ENCODE results near the gene TBXA2R.

Gene TBXA2R

DNA sequence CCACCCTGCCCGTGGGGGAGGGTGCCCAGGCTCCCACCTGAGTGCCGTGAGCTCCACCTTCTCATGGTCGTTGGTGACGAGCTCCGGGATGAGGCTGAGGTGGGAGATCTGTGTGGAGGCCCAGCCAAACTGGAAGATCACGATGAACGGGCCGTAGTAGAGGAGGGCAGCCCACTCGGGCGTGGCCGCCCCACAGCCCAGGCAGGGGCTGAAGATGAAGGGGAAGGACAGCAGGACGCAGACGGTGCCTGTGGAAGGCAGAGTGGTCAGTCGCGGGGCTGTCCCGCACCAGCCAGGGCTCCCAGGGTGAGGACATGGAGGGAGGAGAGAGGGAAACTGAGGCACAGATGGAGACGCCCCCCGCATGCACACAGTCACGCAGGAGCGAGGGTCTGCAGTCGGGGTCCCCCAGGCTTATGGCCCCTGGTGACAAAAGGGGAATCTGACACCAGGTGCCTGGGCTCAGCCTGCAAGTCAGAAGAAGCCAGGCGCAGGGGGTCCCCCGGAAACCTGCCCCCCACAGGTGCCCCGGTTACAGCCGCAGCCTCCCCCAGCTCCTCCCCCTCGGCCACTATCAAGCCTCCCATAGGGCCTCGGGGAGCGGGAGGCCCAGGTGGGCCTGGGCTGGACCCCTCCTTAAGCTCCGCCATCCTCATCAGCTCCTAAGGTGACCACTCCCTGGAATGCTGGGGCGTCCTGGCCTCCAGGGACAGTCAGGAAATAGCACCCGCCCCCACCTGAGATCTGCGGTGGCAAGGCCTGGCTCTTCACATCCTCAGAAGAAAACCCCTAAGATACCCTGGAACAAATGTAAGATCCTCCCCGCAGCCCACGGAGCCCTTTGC is 55.5 kb downstream of the TBXA2R start:
- DNase-seq = no peak

DNA sequence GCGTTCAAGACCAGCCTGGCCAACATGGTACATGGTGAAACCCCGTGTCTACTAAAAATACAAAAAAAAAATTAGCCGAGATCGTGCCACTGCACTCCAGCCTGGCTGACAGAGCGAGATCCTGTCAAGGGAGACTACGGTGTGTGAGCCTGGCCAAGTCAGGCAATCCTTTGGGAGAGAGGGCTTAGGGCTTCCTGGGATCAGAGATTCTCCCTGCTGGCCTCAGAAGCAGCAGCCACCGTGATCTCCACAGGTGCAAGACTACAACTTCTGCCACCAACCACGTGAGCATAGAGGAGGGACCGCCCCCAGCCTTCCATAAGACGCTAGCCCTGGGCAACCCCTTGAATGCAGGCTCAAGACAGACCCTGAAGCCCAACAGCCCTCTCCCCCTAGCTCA is 56.9 kb downstream of the TBXA2R start:
- DNase-seq = no peak

DNA sequence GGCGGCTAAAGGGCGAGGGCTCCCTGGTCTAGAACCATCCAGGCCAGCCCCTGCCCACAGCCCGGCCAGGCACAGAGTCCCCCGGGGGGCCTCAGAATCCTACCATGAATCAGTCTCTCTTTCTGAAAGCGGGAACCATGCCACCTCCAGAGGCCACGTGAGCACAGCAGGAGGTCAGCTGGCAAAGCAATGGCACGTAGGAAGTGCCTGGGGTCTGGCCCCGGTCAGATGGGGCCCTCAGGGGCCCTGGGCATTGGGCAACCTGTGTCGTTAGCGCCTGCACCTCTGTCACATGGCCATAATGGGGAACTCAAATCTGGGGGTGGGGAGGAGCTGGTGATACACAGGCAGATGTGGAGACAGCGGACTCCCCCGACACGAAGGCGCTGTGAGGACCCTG is 58.1 kb downstream of the TBXA2R start:
- DNase-seq = no peak

DNA sequence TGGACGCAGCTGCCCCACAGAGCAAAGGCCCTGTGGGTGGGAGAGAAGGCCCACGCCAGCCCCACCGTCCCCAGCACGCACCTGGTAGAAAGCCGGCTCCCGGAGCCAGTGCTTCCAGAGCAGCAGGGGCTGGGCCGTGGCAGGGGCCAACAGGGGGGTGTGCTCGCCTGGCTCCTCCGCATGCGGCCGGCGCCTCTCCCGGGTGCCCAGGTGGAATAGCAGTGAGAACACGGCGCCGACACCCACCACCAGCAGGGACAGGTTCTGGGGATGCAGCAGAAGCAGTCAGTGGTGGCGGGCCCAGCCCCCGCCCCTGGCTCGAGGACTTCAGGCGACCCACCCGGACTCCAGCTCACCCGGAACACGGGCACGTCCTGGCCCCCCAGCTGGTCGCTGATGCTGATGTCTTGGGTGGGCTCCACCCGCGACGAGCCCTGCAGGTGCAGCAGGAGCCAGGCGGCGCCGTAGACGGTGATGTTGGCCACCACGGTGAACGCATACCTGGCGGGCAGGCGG is 58.9 kb downstream of the TBXA2R start:
- DNase-seq = no peak

DNA sequence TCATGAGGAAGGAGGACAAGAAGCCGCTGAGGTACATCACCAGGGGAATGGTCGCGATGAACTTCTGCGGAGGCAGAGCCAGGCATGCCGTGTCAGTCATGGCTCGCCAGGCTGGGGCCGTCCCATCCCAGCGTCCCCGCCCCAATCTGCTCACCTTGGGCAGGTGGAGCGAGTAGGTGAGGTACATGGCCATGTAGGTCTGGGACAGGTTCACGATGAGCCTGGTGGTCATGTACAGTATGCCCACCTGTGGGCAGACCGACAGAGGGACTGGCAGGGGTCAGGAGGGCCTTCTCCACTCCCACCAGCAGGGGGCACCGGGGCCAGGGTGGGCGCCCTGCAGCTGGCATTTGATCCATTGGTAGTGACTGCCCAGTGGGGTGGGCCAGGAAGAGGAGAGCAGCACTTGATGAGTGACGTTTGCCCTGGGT is 59.4 kb downstream of the TBXA2R start:
- no peak for DNase-seq

DNA sequence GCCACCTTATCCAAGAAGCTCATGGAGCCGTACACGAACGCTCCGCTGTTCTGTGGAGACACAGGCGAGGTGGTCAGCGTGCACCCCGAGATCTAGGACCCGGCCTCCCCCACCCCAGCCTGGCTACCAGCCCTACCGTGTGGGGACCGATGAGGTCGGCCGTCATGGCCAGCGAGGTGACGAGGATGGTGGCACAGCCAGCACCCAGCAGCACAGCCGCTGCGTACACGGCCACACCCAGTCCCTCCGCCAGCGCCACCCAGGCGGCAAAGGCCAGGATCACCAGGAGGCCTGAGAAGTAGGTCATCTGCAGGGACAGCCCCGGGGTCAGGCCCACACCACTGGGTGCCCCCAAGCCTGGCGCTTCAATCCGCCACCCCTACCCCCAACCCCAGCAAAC is 60.6 kb downstream of the TBXA2R start:
- DNase-seq = no peak

DNA sequence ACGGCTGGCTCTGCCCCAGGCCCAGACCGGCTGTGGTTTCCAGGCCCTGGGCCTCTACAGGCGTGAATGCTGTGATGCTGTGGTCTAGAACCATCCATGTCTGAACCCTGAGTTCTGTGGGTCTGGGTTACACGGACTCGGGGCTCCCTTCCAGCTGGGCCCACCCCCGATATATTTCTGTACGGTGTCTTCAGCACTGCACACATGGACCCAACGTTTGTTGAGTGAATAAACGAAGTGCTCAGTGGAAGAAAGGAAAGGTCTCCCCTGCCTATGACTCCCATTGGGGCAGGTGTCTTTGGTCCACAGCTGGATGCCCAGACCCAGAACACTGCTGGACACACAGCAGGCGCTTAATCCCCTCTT is 61.0 kb downstream of the TBXA2R start:
- no peak for DNase-seq

DNA sequence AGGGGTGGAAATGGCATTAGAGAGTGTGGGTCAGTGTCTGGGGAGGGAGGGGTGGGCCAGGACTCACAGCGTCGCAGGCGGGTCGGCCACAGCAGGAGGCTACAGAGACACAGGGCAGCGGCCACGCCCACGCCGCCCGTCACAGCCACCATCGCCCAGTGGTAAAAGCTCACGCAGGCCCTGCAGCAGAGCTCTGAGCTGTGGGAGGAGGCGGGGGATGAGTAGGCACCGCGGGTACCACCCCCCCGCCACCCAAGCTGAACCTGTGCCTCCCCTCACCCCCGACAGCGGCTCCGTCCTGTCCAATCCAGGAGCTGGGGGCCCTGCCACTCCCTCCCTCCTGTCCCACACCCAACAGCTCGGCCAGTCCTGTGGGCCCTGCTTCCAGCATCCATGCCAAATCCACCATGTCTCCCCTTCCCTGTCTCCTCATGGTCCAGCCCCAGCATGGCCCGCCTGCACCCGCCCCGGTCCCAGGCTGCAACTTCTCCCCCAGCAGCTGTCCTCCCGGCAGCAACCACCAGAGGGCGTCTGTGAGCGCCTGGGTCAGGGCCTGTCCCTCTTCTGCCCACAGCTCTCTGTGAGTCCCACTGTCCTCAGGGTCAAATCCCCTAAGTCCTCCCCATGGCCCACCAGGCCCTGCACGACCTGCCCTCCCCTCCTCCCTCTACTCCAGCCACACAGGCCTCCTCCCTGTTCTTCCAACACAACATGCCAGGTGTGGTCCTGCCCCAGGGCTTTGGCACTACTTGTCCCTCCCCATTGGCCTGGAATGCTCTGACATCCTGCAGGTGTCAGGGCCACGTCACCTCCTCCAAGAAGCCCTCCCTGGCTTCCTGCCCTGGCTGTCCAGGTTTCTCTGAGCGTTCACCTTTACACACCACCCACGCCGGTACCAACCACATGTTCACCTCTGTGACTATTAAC is 61.7 kb downstream of the TBXA2R start:
- no peak for DNase-seq
